K562 (cell line): Measurements from ENCODE around the gene TGM1. TPM values are rescaled to one million over a fixed set of nuclear protein-coding genes. Genes with fewer than 3 reads are reported as not detected.
A peak's percentile ranks its signal among the peaks of the same experiment; 100 is the strongest.

ENCODE experiments used
- ATAC-seq: fragments of 200-7000 bp; cut with Tn5 transposase; 3 replicates; pipeline ENCODE4 v1.9.1; 2020; ENCODE audit warnings: moderate library complexity
- BruUV-seq: library from RNA; stranded (reverse); fragments of 400-500 nt; replicated peaks from 2 replicates; lab custom pipeline; 2021; lab: Mats Ljungman, UMichigan
- CTCF ChIA-PET: fragments of 300-600 bp; formaldehyde crosslinking; extraction: SDS; loops from one replicate; lab custom pipeline; 2021; ENCODE audit warnings: low intra/inter-chr PET ratio; lab: Yijun Ruan, JAX
- POLR2A ChIA-PET: fragments of 300-600, 350-650 bp; sonication (Branson Sonifier 250); formaldehyde crosslinking; extraction: SDS; loops from one replicate; lab custom pipeline; 2021; ENCODE audit warnings: antibody characterized with exemption, inconsistent platforms; lab: Yijun Ruan, JAX
- DNase-seq, 4 experiments: peaks; one replicate each; pipeline versions ENCODE4 v3.0.0 to v3.0.0-alpha.2; 2011 to 2018; ENCODE audit warnings: low spot score in 3 of 4, mixed read lengths in 3 of 4; ENCODE audit errors: extremely low read depth in 1 of 4
- FAIRE-seq: peaks from 2 replicates; lab custom pipeline; 2011; peaks lifted over from hg19 to GRCh38; lab: Jason Lieb, UNC
- H2AFZ ChIP-seq: 2 replicates; pipeline ENCODE4 v1.6.0; 2011; ENCODE audit warnings: low read depth, low read length, control low read depth, inconsistent platforms
- H3K27ac ChIP-seq: fragments of 200-600 bp; 3 replicates; pipeline ENCODE4 v1.8.0; 2011; ENCODE audit warnings: low read depth, mild to moderate bottlenecking, control low read depth, inconsistent platforms, low read length, moderate library complexity, mixed read lengths; ENCODE audit errors: extremely low read depth
- H3K27me3 ChIP-seq, 2 experiments: fragments of 300-600 bp in 1 of 2; 2 replicates in 1 of 2; 3 replicates in 1 of 2; pipeline versions ENCODE4 v1.6.0 to v1.8.0; 2011; ENCODE audit warnings: inconsistent platforms in 2 of 2, low read length in 2 of 2, mild to moderate bottlenecking in 1 of 2, mixed read lengths in 1 of 2, moderate library complexity in 1 of 2; ENCODE audit not compliant: control insufficient read depth in 2 of 2, insufficient read depth in 2 of 2
- H3K36me3 ChIP-seq: fragments of 300-600 bp; 3 replicates; pipeline ENCODE4 v1.8.0; 2011; ENCODE audit warnings: mild to moderate bottlenecking, low read length, inconsistent platforms; ENCODE audit not compliant: control insufficient read depth, insufficient read depth
- H3K4me1 ChIP-seq, 2 experiments: fragments of 200-600 bp in 1 of 2; replicated peaks in 1 of 2; 2 replicates in 1 of 2; 3 replicates in 1 of 2; pipeline versions ENCODE4 v1.5.1 to v1.8.0; 2011; ENCODE audit warnings: inconsistent platforms in 2 of 2, low read length in 2 of 2, mild to moderate bottlenecking in 1 of 2, mixed read lengths in 1 of 2, moderate library complexity in 1 of 2; ENCODE audit not compliant: control insufficient read depth in 2 of 2, insufficient read depth in 2 of 2
- H3K4me2 ChIP-seq: 2 replicates; pipeline ENCODE4 v1.6.1; 2011; ENCODE audit warnings: low read length, control low read depth, inconsistent platforms, mixed read lengths; ENCODE audit not compliant: insufficient read depth
- H3K4me3 ChIP-seq: fragments of 200-600 bp; sonication (generic), shearing (Covaris generic); 2 replicates; pipeline ENCODE4 v1.5.1; 2016; ENCODE audit warnings: control low read depth, inconsistent platforms
- H3K79me2 ChIP-seq: fragments of 200-600 bp; 3 replicates; pipeline ENCODE4 v1.8.0; 2011; ENCODE audit warnings: low read length, inconsistent platforms; ENCODE audit not compliant: control insufficient read depth, insufficient read depth
- H3K9ac ChIP-seq, 2 experiments: 2 replicates each; pipeline versions ENCODE4 v1.6.0 to v1.6.1; 2011; ENCODE audit warnings: low read depth in 2 of 2, low read length in 2 of 2, control low read depth in 1 of 2, inconsistent platforms in 1 of 2, mild to moderate bottlenecking in 1 of 2, mixed read lengths in 1 of 2; ENCODE audit not compliant: insufficient read depth in 1 of 2
- H3K9me1 ChIP-seq: one replicate; pipeline ENCODE4 v1.6.0; 2011; ENCODE audit warnings: inconsistent platforms, mild to moderate bottlenecking, low read length, moderate library complexity; ENCODE audit not compliant: control insufficient read depth, insufficient read depth
- H3K9me3 ChIP-seq: replicated peaks from 2 replicates; pipeline ENCODE4 v1.5.1; 2011; ENCODE audit warnings: low read depth, low read length, inconsistent platforms; ENCODE audit not compliant: control insufficient read depth, insufficient read depth
- H4K20me1 ChIP-seq: replicated peaks from 2 replicates; pipeline ENCODE4 v1.6.1; 2011; ENCODE audit warnings: low read length, inconsistent platforms, mixed read lengths; ENCODE audit not compliant: control insufficient read depth, insufficient read depth
- CTCF ChIP-seq, 3 experiments: IDR thresholded peaks in 2 of 3; conservative IDR thresholded peaks in 1 of 3; 2 replicates each; pipeline ENCODE4 v1.5.1; 2011 to 2012; ENCODE audit warnings: low read length in 3 of 3, mild to moderate bottlenecking in 3 of 3, control low read depth in 2 of 3, improper control_type of control experiment in 1 of 3, inconsistent platforms in 1 of 3, low read depth in 1 of 3, mixed read lengths in 1 of 3, moderate library complexity in 1 of 3; ENCODE audit not compliant: insufficient read depth in 2 of 3
- CTCFL ChIP-seq: IDR thresholded peaks from 2 replicates; pipeline ENCODE4 v1.6.1; 2011; ENCODE audit warnings: borderline replicate concordance, low read depth, mild to moderate bottlenecking, moderate library complexity, low read length; ENCODE audit not compliant: insufficient read depth, poor library complexity, severe bottlenecking
- FOXA1 ChIP-seq: fragments of 450-650 bp; IDR thresholded peaks from 2 replicates; pipeline ENCODE4 v1.6.1; 2016; ENCODE audit warnings: mild to moderate bottlenecking, borderline replicate concordance
- GMEB1 ChIP-seq: fragments of 250-450 bp; sonication (Bioruptor Pico); IDR thresholded peaks from 2 replicates; pipeline ENCODE4 v1.4.0; 2020; ENCODE audit warnings: mild to moderate bottlenecking
- HNRNPL ChIP-seq: fragments of 200-400 bp; formaldehyde crosslinking; IDR thresholded peaks from 2 replicates; pipeline ENCODE4 v1.6.1; 2017; ENCODE audit warnings: low read depth, mild to moderate bottlenecking, low read length
- NEUROD1 ChIP-seq: fragments of 150-350 bp; IDR thresholded peaks from 2 replicates; pipeline ENCODE4 v1.6.1; 2014; ENCODE audit warnings: borderline replicate concordance, low read length, low read depth; ENCODE audit not compliant: partially characterized antibody
- NUFIP1 ChIP-seq: fragments of 450-650 bp; IDR thresholded peaks from 2 replicates; pipeline ENCODE4 v1.6.1; 2018; ENCODE audit not compliant: partially characterized antibody
- POLR2A ChIP-seq: fragments of 450-650 bp; conservative IDR thresholded peaks from 2 replicates; pipeline ENCODE4 v1.6.1; 2016
- POLR2G ChIP-seq: fragments of 200-400 bp; formaldehyde crosslinking; IDR thresholded peaks from 2 replicates; pipeline ENCODE4 v1.6.1; 2017; ENCODE audit warnings: low read depth, mild to moderate bottlenecking, antibody characterized with exemption, low read length, moderate library complexity
- RAD21 ChIP-seq, 2 experiments: fragments of 250-450 bp in 1 of 2; fragments of 450-650 bp in 1 of 2; sonication (Bioruptor Pico) in 1 of 2; formaldehyde crosslinking in 1 of 2; IDR thresholded peaks in 1 of 2; conservative IDR thresholded peaks in 1 of 2; 2 replicates each; pipeline versions ENCODE4 v1.4.0 to v1.8.0; 2020 to 2022; ENCODE audit warnings: mild to moderate bottlenecking in 2 of 2, moderate library complexity in 1 of 2
- SAFB2 ChIP-seq: fragments of 200-400 bp; formaldehyde crosslinking; IDR thresholded peaks from 2 replicates; pipeline ENCODE4 v1.6.1; 2018; ENCODE audit warnings: borderline replicate concordance, low read length, low read depth, moderate library complexity; ENCODE audit not compliant: severe bottlenecking
- SMC3 ChIP-seq: conservative IDR thresholded peaks from 2 replicates; pipeline ENCODE4 v1.6.1; 2011; ENCODE audit warnings: low read depth, low read length, improper control_type of control experiment; ENCODE audit not compliant: insufficient read depth
- SUPT5H ChIP-seq: fragments of 450-650 bp; IDR thresholded peaks from 2 replicates; pipeline ENCODE4 v1.6.1; 2016
- ZC3H8 ChIP-seq: fragments of 450-650 bp; IDR thresholded peaks from 2 replicates; pipeline ENCODE4 v1.6.1; 2017
- ZNF263 ChIP-seq: sonication (generic); formaldehyde crosslinking; IDR thresholded peaks from 2 replicates; pipeline ENCODE4 v1.8.0; 2022; ENCODE audit warnings: mild to moderate bottlenecking, missing genetic modification reagents, borderline replicate concordance
- WGBS: fragments of 100-300 bp; shearing (Covaris generic); methylation state at CpG from one replicate; pipeline ENCODE4 v1.1.6; 2016; ENCODE audit warnings: low coverage, mixed read lengths; ENCODE audit not compliant: insufficient coverage; ENCODE audit errors: missing lambda C conversion rate; 5-methylcytosine and 5-hydroxymethylcytosine counted together
- in situ Hi-C: fragments of 300-500 bp; cut with MboI; formaldehyde crosslinking; loops from 4 replicates; pipeline ENCODE4 v1.15.0; 2018; ENCODE audit warnings: inconsistent platforms, mixed read lengths
- intact Hi-C: fragments of 100-400 bp; cut with micrococcal nuclease; formaldehyde crosslinking; loops from 2 replicates; pipeline ENCODE4 v1.14.2; 2022
- polyA plus RNA-seq, 8 experiments: library from polyadenylated mRNA; depleted of rRNA in 4 of 8; stranded (reverse) in 5 of 8; unstranded in 3 of 8; fragments of >200 nt; fragmentation: Nextera tagmentation in 2 of 8; fragmentation: Illumina TruSeq in 1 of 8; extraction: Ambion mirVana in 2 of 8; extraction: Trizol in 1 of 8; gene quantifications; 2 replicates each; pipeline versions ENCODE4 v1.2.1 to v1.2.3, GENCODE V29; 2011 to 2014; ENCODE audit warnings: inconsistent platforms in 1 of 8, missing spikeins in 1 of 8
- total RNA-seq, 7 experiments: library from RNA; depleted of rRNA in 6 of 7; stranded (reverse); fragments of >200 nt in 6 of 7; fragmentation: Illumina TruSeq in 2 of 7; extraction: Trizol in 2 of 7; gene quantifications; 2 replicates each; pipeline versions ENCODE4 v1.2.1 to v1.2.3, GENCODE V29; 2011 to 2021; ENCODE audit warnings: low replicate concordance in 1 of 7

The TGM1 gene
- total and polyA plus RNA-seq, 9 of the 15 experiments (the other 6 are each of a cell fraction or from before 2014, with no cell fraction given), result 0.13 to 4.4 (median 0.88) TPM

- Histone ChIP-seq H3K79me2 (no peaks in the 10 kb centered on the region), H3K4me3 (no peak within 1 kb of the TSS), H3K9ac (0 out of 4 replicates have a peak within 1 kb of the TSS, but pooled peaks of 1 of the 2 experiments have one; percentile 7), H3K9me1 (no peaks in the 10 kb centered on the region), H3K27ac (no peak within 1 kb of the TSS), H3K9me3 (no peaks in the 10 kb centered on the region), H4K20me1 (no peaks in the 10 kb centered on the region), H3K4me1 (peaks cover 0 to 4% of the 10 kb centered on the region in 2 experiments; a peak in 2 of 5 replicates), H3K4me2 (no peak within 1 kb of the TSS), H3K27me3 (no peaks in the 10 kb centered on the region), H2AFZ (no peak within 1 kb of the TSS), H3K36me3 (peaks cover 71% of the 10 kb centered on the region; the same call in 2 of the 3 replicates)
- FAIRE-seq (peak; percentile 82), ATAC-seq (peak; percentile 92), DNase-seq (peak; percentile 42 to 62 (median 52))
- WGBS, result 51% methylated on average over 5 of the region's 6 CpGs
- in situ Hi-C loops (no loop called here), intact Hi-C loops (no loop called here)
- CTCF ChIA-PET, result interaction anchor here (1.2 kb wide), 1 partner anchor 65 kb away, joined by 5 read pairs; the partner anchor contains the start of gene TINF2
- no TSS peak for BruUV-seq
- POLR2A ChIA-PET, result interaction anchor here (0.5 to 1.8 kb wide), 11 partner anchors 8 to 468 kb away, joined by 3 to 6 read pairs (median 3); partner anchors contain the start of gene TINF2
- TF ChIP-seq CTCFL (peak; percentile 67), FOXA1 (no peak), SAFB2 (no peak), POLR2A (0 out of 2 replicates have a peak, but pooled peaks have one; percentile 29), SUPT5H (peak; percentile 2; the same call in 1 of the 2 replicates), RAD21 (CRISPR knock-in tag; conservative IDR thresholded peaks at IDR 0.05 in 1 of 2, IDR thresholded peaks at IDR 0.05 in 1 of 2) (peak; percentile 34 to 52; a peak in 3 of 4 replicates), ZC3H8 (no peak), SMC3 (0 out of 2 replicates have a peak, but pooled peaks have one; percentile 30), NUFIP1 (no peak), NEUROD1 (no peak), HNRNPL (no peak), POLR2G (no peak), ZNF263 (0 out of 2 replicates have a peak, but pooled peaks have one; percentile 19), CTCF (IDR thresholded peaks at IDR 0.05 in 2 of 3, conservative IDR thresholded peaks at IDR 0.05 in 1 of 3; ENCODE audit: insufficient read depth in 2 of 3, low read depth in 1 of 3, low read length in 3 of 3) (peak; percentile 71 to 80 (median 72)), GMEB1 (CRISPR knock-in tag) (no peak)
Measured at GRCh38 chr14:24307575-24308341, 44.8 kb upstream of the TGM1 start, which contains the start of gene CIDEB. CIDEB (minus strand) TSS chr14:24307977; CDS start chr14:24307858, 119 bp downstream.
